ENCODE data around the gene PLXNA2. TPM values are rescaled to one million over a fixed set of nuclear protein-coding genes. Genes with fewer than 3 reads are reported as not detected.

Gene PLXNA2
- total RNA-seq, 2 donors from 2014 or later: 0.04 to 0.39 TPM

- DNase-seq (ENCODE audit: low spot score in 2 of 2) (no peak), ATAC-seq (no peak)
- no peak overlapping the region for H3K27ac Mint-ChIP-seq
- no peaks in the 10 kb centered on the region for H3K9me3 Mint-ChIP-seq
- no peaks in the 10 kb centered on the region for H3K36me3 Mint-ChIP-seq
Observed at GRCh38 chr1:208115924-208116640, 128.1 kb downstream of the PLXNA2 start.

DNA sequence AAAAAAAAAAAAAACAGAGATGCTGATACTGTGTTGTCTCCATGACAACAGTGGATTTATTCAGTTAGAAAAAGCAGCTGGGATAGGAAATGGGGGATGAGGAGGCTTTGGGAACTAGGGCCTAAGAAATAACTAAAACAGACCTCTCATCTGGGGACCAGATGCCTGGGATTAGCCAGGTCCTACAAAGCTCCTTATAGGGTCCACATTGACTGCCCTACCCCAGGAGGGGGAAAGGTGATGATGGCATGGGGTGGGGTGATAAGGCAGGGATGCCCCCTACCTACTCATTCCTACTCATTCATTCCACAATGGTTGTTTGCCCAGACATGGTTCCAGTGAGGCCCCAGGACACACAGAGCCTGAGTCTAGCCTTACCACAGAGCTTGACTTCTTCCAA lies 131.2 kb downstream of the PLXNA2 start:
- ATAC-seq: no peak
- no peak overlapping the region for H3K27ac Mint-ChIP-seq
- H3K9me3 Mint-ChIP-seq: no peaks in the 10 kb centered on the region
- no peak for DNase-seq (ENCODE audit: low spot score in 2 of 2)
- no peaks in the 10 kb centered on the region for H3K36me3 Mint-ChIP-seq

DNA sequence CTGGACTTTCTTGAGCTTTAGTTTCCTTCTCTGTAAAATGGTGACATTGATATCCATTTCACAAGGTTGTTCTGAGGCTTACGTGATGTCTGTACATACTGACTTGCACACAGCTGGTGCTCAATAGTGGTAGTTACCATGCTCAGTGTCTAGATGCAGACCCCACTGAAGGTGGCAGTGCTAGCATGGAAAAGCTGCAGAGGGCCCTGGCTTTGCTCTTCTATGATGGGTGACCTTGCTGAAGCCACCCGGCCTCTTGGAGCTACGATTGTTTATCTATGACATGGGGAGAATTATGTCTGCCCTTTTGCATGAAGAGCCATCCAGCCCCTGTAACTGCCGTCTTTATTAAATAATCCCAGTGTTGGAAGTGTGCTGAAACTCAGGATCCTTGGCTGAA lies 131.8 kb downstream of the PLXNA2 start:
- no peaks in the 10 kb centered on the region for H3K9me3 Mint-ChIP-seq
- no peaks in the 10 kb centered on the region for H3K36me3 Mint-ChIP-seq
- DNase-seq (ENCODE audit: low spot score in 2 of 2) (no peak), ATAC-seq (no peak)
- H3K27ac Mint-ChIP-seq: no peak overlapping the region

- DNase-seq (ENCODE audit: low spot score in 2 of 2) (no peak), ATAC-seq (no peak)
- Mint-ChIP-seq H3K36me3 (no peaks in the 10 kb centered on the region), H3K9me3 (no peaks in the 10 kb centered on the region), H3K27ac (no peak overlapping the region)
Observed at GRCh38 chr1:208111646-208112190, 132.5 kb downstream of the PLXNA2 start.

- H3K27ac Mint-ChIP-seq: no peak overlapping the region
- H3K9me3 Mint-ChIP-seq: no peaks in the 10 kb centered on the region
- no peaks in the 10 kb centered on the region for H3K36me3 Mint-ChIP-seq
- ATAC-seq: no peak
- no peak for DNase-seq (ENCODE audit: low spot score in 2 of 2)
Observed at GRCh38 chr1:208110296-208110695, 133.9 kb downstream of the PLXNA2 start.

DNA sequence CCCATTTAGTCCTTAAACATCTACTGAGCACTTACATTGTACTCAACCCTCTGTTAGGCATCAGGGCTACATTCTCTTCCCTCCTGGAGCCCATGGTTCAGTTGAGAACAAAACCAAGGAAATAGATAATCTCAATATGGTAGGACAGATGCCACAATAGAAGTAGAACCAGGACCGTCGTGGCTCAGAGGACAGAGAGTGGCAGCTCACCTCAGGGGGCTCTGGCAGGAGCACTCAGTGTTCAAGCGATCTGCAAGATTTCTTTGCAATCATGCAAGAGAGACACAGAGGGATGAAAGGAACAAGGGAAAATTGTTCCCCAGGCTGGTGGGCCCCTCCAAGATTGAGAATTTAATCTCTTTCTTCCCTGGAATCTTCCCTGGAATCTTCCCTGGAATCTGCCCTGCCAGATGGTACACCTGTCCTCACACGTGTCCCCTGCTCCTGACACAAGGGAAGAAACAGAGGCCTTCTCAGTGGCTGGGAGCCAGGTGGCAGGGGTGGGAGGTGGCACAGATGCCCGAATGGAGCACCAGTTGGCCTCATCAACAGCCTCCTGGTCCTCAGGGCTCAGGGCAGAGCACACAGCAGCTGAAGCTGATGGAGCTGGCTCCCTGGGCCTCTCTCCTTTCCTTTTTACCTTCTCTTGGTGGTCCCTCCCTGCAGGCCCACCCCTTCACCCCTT lies 135.4 kb downstream of the PLXNA2 start:
- Mint-ChIP-seq H3K36me3 (no peaks in the 10 kb centered on the region), H3K27ac (peak overlapping the region in 1 of 2 donors; percentile 44), H3K9me3 (no peaks in the 10 kb centered on the region)
- ATAC-seq (no peak), DNase-seq (ENCODE audit: low spot score in 2 of 2) (no peak)

DNA sequence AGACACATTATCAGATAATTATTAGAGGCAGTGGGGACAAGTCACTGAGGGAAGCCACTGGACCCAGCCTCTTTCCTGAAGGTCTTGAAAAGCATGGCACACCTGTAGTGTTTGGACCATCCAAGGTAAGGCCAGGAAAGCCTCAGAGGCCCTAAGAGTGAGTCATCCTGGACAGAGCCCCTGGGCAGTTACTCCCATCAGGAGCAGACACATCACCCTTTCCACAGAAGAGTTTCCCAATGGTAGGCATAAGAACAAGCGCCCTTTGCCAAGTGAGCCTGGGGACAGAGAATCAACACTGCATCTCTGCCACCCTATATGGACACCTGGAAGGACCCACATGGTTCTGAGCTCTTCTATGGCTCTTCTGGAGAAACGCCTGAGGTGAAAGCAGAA lies 136.0 kb downstream of the PLXNA2 start:
- no peak overlapping the region for H3K27ac Mint-ChIP-seq
- no peak for DNase-seq (ENCODE audit: low spot score in 2 of 2)
- no peak for ATAC-seq
- H3K36me3 Mint-ChIP-seq: no peaks in the 10 kb centered on the region
- H3K9me3 Mint-ChIP-seq: no peaks in the 10 kb centered on the region

- DNase-seq (ENCODE audit: low spot score in 2 of 2) (no peak), ATAC-seq (no peak)
- Mint-ChIP-seq H3K9me3 (no peaks in the 10 kb centered on the region), H3K36me3 (no peaks in the 10 kb centered on the region), H3K27ac (no peak overlapping the region)
Observed at GRCh38 chr1:208107425-208108212, 136.6 kb downstream of the PLXNA2 start.

DNA sequence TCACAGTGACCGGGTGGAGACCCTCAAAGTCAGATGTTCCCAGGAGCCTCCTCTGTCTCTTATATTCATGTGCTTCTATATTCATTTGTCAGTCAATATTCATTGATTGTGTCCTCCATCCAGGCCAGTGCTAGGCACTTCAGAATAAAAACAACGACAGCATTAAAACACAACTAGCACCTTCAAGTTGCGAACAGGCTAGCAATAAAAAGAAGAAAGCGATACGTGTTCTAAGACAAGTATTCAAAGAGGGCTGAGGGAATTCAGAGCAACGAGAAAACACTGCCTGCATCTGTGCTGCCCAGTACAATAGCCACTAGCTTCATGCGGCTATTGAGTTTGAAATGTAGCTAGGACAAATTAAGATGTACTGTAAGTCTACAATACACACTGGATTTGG lies 138.0 kb downstream of the PLXNA2 start:
- ATAC-seq (no peak), DNase-seq (ENCODE audit: low spot score in 2 of 2) (no peak)
- Mint-ChIP-seq H3K9me3 (no peaks in the 10 kb centered on the region), H3K27ac (no peak overlapping the region), H3K36me3 (no peaks in the 10 kb centered on the region)

DNA sequence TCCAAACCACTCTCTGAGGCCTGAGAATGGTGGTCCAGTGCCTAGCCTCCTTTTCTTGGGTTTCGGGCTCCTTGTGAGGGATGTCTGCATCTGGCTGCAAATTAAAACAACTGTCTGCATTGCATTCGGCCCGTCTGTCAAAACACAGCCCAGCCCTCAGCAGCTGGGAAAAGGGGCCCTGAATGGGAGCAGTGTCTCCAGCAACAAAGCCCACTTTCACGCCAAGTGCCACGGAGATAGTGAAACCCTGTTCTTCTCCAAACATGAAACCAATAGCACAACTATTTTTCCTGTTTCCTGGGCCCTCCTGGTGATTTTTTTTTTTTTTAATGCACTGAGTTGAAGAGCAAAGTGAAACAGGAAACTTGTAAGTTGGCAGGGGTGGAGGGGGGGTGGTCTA lies 138.4 kb downstream of the PLXNA2 start:
- ATAC-seq: no peak
- Mint-ChIP-seq H3K36me3 (no peaks in the 10 kb centered on the region), H3K9me3 (no peaks in the 10 kb centered on the region), H3K27ac (no peak overlapping the region)
- DNase-seq (ENCODE audit: low spot score in 2 of 2): no peak

- no peaks in the 10 kb centered on the region for H3K36me3 Mint-ChIP-seq
- H3K9me3 Mint-ChIP-seq: no peaks in the 10 kb centered on the region
- ATAC-seq (no peak), DNase-seq (ENCODE audit: low spot score in 2 of 2) (no peak)
- H3K27ac Mint-ChIP-seq: no peak overlapping the region
Observed at GRCh38 chr1:208103597-208104513, 140.3 kb downstream of the PLXNA2 start.

DNA sequence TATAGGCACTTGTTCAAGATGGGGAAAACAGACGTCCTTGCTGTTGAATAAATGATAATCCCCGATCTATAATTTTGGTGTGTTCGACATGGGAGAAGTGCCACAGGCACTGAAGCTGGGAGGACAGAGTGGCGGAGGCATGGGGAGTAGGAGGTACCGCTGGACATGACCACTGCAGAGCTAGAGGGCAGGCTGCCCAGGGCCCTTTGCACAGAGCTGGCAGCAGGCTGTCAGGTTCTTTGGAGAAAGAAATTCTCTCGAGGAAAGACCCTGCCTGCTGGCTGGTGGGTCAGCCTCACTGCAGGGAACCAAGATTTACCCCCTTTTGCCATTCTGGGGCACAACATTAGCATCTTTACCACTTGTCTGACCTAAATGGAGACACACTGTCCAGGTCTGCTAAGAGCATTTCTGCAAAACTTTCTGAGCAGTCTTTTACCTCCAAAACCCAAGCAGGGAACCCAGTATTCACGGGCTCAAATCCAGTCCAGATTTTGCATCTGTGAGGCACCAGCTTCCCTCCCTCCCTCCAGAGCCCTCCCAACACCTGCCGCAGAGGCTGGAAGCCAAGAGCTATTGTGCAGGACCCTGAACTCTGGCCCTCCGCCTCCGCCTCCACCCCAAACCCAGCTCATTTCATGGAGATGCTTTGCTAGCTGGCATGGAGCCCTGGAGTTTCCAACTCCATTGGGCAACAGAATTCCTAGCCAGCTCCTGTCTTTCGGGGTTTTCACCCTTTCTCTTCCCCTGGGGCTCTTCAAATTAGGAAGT lies 142.3 kb downstream of the PLXNA2 start:
- no peak for ATAC-seq
- no peak for DNase-seq (ENCODE audit: low spot score in 2 of 2)
- Mint-ChIP-seq H3K27ac (no peak overlapping the region), H3K9me3 (no peaks in the 10 kb centered on the region), H3K36me3 (no peaks in the 10 kb centered on the region)

- H3K9me3 Mint-ChIP-seq: no peaks in the 10 kb centered on the region
- no peak for DNase-seq (ENCODE audit: low spot score in 2 of 2)
- no peak overlapping the region for H3K27ac Mint-ChIP-seq
- no peak for ATAC-seq
- H3K36me3 Mint-ChIP-seq: no peaks in the 10 kb centered on the region
Observed at GRCh38 chr1:208100906-208101305, 143.3 kb downstream of the PLXNA2 start.

GRCh38 chr1:208100106-208100505 lies 144.1 kb downstream of the PLXNA2 start:
- DNase-seq (ENCODE audit: low spot score in 2 of 2) (no peak), ATAC-seq (no peak)
- H3K27ac Mint-ChIP-seq: no peak overlapping the region
- H3K9me3 Mint-ChIP-seq: no peaks in the 10 kb centered on the region
- H3K36me3 Mint-ChIP-seq: no peaks in the 10 kb centered on the region

DNA sequence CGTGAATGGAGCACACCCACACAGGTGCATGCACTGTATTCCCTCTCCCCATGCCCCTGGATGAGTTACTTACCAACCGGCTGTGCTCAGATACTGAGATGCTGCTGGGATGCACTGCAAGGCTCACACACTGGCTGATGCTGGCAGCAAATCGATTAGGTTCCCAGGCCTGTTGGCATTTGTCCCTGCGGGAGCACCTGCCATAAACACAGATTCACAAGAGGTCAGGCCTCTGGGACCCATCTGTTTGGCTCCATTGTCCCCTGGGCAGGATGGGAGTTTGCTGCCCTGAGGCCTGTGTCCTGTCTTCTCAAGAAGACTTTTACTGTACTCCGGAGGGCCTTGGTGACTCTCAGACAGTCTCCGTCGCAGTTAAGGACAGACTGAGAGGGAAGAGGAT lies 145.4 kb downstream of the PLXNA2 start:
- no peak overlapping the region for H3K27ac Mint-ChIP-seq
- no peaks in the 10 kb centered on the region for H3K9me3 Mint-ChIP-seq
- ATAC-seq: no peak
- no peak for DNase-seq (ENCODE audit: low spot score in 2 of 2)
- no peaks in the 10 kb centered on the region for H3K36me3 Mint-ChIP-seq
